HG02642 (cell line): ENCODE results near the gene PTOV1.

Experiments
- ATAC-seq: cut with Tn5 transposase; IDR thresholded peaks from one replicate; pipeline ENCODE4 v1.9.1; 2021; ENCODE audit warnings: mild to moderate bottlenecking; ENCODE audit not compliant: unreplicated experiment, poor library complexity

The PTOV1 gene

GRCh38 chr19:49840321-49840720, 10.6 kb upstream of the PTOV1 start:
- ATAC-seq: no peak

DNA sequence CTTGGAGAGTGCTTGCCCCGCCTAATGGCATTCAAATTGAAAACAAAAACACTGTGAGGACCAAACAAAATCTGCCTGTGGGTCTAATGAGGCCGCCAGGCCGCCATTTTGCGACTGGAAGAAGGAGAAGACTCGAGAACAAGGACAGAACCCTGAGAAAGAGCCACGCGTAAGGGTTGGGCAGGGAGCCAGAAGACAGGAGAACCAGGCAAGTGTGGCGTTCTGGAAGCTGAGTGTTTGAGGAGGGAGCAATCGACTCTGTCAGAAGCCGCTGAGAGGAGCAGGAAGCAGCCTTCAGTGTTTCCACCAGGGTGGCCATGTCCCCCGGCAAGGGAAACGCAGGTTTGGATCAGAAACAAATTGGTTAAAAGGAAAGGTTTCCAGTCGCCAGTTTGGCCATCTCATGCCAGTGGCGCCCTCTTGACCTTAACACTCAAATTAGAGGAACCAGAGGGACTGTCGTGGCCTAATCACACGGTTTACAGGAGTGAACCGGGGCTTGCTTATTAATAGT, 10.2 kb upstream of the PTOV1 start:
- no peak for ATAC-seq

DNA sequence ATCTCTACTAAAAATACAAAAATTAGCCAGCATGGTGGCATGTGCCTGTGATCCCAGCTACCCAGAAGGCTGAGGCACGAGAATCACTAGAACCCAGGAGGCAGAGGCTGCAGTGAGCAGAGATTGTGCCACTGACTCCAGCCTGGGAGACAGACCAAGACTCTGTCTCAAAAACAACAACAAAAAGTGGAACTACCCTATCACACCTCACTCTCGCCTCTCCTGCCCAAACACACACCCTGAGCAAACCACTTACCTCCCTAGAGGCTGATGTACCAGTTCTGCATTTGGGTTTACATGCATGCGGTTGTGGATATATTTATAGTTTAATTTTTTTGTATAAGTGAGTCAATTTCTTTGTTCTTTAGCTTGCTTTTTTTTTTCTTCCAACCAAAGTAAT, 7.7 kb upstream of the PTOV1 start:
- no peak for ATAC-seq

GRCh38 chr19:49844138-49845095, 6.5 kb upstream of the PTOV1 start:
- ATAC-seq: no peak

- ATAC-seq: no peak
Observed at GRCh38 chr19:49845414-49845813, 5.5 kb upstream of the PTOV1 start.

- no peak for ATAC-seq
Observed at GRCh38 chr19:49846408-49846807, 4.6 kb upstream of the PTOV1 start.

DNA sequence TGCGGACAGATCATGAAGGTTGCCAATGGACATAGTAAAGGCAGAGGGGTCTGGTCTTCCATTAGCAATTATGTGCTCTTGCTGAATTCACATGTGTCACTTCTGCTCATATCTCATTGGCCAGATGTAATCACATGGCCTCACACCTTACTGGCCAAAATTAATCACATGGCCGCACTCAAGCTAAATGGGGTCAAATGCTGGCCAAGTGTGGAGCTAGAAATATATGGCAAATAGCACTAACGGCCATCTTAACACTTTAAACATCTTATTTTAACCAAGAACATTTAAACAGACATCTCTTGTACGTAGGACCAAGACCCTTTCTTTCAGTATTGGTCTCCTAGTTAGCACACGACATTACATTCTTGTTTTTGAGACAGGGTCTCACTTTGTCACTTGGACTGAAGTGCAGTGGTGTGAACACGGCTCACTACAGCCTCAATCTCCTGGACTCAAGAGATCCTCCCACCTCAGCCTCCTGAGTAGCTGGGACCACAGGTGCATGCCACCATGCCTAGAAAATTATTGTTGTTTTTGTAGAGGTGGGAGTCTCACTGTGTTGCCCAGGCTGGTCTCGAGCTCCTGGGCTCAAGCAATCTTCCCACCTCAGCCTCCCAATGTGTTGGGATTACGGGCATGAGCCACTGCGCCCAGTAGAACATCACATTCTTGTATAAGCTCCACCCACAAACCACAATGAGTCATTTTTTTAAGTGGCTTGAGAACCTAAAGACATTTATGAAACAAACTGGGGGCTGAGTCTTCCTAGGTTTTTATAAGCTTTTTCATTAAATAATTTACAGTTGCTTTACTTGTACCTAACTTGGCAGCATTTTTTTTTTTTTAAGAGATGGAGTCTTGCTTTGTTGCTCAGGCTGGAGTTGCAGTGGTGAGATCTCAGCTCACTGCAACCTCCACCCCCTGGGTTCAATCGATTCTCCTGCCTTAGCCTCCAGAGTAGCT, 2.9 kb upstream of the PTOV1 start:
- ATAC-seq: no peak

- ATAC-seq: no peak
Observed at GRCh38 chr19:49848938-49849337, 2.0 kb upstream of the PTOV1 start.

GRCh38 chr19:49849433-49850220, 1.3 kb upstream of the PTOV1 start:
- ATAC-seq: no peak

DNA sequence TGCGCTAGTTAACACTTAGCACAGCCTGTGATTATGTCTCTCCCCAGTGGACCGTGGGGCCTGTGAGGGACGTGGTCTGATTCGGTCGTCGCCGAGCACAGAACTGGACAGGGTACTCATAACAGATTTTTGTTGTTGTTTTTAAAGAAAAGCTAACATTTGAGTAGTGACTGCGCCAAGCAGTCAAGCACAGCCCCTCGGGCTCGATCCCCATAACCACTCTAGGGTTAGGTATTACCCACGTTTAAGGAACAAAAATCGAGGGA, 805 bp upstream of the PTOV1 start:
- no peak for ATAC-seq

DNA sequence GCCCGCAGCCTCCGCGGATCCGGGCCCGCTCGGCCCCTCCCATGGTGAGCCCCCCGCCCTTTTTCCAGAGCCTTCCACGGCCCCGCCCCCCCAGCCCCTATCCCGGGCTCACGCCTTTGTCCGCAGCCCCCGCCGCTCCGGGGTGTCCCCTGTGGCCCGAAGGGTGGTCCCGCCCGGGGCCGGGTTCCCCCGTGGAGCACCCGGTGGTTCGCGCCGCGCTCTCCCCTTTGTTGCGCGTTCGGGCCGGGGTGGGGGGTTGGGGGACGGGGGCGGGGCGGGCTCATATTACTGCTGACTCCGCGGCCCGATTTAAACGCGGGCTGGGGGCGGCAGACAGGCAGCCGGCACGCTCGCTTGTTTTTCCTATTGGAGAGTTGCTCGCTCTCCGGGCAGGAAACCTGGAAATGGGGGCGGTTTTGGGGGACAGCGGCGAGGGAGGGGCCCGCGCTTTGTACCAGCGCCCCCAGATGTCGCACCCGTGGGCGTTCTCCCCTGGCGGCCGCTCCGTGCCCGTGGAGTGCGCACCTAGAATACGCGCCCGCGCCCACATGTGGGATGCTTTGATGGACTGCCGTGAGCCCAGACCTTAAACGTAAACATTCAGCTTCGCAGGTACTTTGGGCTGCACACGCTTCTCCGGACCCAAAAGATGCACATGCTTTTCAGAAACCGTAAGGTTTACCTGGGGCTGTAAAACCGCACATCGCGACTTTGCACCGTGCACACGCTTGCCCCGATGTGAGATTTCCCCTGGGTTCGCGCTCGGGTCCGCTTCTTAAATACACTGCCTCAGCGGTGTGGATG, 699 bp downstream of the PTOV1 start:
- ATAC-seq: no peak

DNA sequence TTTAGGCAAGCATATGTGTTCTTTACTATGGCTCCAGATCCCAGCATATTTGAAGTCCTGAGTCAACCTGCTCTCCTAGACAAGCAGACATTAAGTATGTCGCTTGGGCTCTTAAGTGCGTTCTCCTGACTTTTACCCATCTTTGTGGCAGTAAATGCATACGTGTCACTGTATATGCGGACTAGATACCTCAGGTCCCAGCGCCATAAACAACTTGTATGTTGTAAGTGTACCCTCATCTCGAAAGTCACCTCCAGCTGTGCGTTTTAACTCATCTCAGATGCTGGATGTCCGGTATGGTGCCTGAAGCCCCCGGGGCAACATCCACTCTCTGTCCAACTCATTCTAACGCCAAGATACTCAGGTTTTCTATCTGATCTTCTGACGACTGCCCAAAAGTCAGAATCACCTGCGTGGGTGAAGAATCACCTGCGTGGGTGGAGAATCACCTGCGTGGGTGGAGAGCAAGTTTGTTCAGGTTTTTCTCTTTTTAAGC, 1.7 kb downstream of the PTOV1 start:
- ATAC-seq: no peak

DNA sequence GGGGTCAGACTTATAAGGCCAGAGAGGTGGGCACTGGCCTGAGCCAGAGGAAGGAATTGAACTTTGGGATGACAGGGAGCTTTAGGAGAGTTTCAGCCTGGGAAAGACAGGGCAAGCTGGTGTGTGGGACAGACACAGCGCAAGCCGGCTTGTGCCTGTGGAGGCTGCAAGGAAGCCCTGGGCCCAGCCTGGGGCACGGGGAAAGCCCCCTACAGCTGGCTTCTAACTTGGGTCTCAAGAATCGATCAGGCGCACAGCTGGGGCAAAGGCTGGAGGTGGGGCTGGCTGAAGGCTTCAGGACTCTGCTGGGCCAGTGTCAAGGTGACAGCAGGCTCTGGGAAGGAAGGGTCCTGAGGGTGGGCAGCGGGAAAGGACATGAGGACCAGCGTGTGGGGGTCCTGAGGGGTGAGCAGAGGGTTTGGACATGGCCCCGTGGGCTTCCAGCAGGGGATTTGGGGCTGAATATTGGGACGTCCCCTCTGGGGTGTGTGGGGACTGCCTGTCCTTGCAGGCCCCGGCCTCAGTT, 3.0 kb downstream of the PTOV1 start:
- no peak for ATAC-seq

DNA sequence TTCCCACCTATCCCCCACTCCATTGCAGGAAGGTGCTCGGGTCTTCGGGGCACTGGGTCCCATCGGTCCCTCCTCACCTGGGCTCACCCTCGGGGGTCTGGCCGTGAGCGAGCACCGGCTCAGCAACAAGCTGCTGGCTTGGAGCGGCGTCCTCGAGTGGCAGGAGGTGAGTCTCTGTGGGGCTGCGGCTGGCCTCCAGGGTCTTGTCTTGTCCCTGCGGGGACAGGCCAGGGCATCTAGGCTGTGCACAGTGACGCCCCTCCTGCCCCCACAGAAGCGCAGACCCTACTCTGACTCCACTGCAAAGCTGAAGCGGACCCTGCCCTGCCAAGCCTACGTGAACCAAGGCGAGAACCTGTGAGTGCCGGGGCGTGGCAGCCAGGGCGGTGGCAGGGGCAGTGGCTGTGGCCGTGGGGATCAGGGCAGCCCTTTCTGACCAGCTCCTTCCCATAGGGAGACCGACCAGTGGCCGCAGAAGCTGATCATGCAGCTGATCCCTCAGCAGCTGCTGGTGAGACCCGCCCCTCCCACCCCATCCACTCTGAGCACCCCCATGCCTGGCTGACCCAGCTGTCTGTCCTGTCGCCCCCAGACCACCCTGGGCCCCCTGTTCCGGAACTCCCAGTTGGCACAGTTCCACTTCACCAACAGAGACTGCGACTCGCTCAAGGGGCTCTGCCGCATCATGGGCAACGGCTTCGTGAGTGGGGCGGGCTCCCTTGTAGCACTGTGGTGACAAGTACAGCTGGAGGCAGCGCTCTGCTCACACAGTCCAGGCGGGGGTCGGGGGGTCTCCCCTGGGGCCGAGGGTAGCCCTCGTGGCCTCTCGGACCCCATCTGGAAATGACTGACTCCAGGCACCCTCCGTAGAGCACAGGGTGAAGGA, 3.7 kb downstream of the PTOV1 start:
- ATAC-seq: no peak

DNA sequence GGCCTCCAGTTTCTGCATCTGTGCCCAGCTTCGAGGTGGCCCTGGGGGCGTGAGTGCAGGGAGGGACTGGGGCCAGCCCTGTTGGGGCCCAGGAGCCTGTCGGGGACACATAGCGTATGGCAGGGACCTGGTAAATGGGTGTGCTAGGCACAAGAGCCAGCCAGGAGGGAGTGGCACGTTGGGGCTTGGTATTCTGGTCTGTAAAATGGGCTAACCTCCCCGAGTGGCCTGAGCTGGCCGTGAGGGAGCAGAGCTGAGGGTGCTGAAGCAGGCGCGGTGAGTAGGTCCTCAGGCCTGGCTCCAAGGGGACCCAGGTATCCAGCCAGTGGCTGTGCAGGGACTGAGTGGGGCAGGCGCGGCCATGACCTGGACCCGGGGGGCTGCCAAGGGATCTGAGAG, 4.3 kb downstream of the PTOV1 start:
- ATAC-seq: no peak

GRCh38 chr19:49855676-49856573, 5.0 kb downstream of the PTOV1 start:
- no peak for ATAC-seq

- ATAC-seq: no peak
Observed at GRCh38 chr19:49856574-49857021, 5.6 kb downstream of the PTOV1 start.
